IMR-90 (cell line): ENCODE measurements around the gene CRYBG3. TPM values are rescaled to one million over a fixed set of nuclear protein-coding genes. Genes with fewer than 3 reads are reported as not detected.

Experiments used
- ATAC-seq: fragments of 200-7000 bp; cut with Tn5 transposase; 2 replicates; pipeline ENCODE4 v1.9.1; 2020; ENCODE audit warnings: low read depth, mild to moderate bottlenecking, moderate library complexity
- BruUV-seq: library from RNA; stranded (reverse); fragments of 400-500 nt; replicated peaks from 2 replicates; lab custom pipeline; 2021; lab: Mats Ljungman, UMichigan
- CTCF ChIA-PET: fragments of 300-600 bp; formaldehyde crosslinking; extraction: SDS; loops from one replicate; lab custom pipeline; 2021; ENCODE audit warnings: antibody characterized with exemption; lab: Yijun Ruan, JAX
- POLR2A ChIA-PET: fragments of 300-600 bp; sonication (Branson Sonifier 250); formaldehyde crosslinking; loops from one replicate; lab custom pipeline; 2022; ENCODE audit warnings: antibody characterized with exemption; ENCODE audit not compliant: unreplicated experiment; lab: Charles Lee
- DNase-seq: peaks from one replicate; pipeline ENCODE4 v3.0.0; 2013
- H2AFZ ChIP-seq: replicated peaks from 2 replicates; pipeline ENCODE3; 2013; ENCODE audit warnings: low read length, mild to moderate bottlenecking; ENCODE audit not compliant: poor library complexity
- H2AK5ac ChIP-seq: 2 replicates; pipeline ENCODE4 v1.6.1; 2013; ENCODE audit warnings: low read depth, low read length, inconsistent platforms
- H2AK9ac ChIP-seq: replicated peaks from 2 replicates; pipeline ENCODE3; 2013; ENCODE audit warnings: mild to moderate bottlenecking, low read depth, low read length, moderate library complexity; ENCODE audit not compliant: poor library complexity
- H2BK120ac ChIP-seq: 2 replicates; pipeline ENCODE4 v1.6.1; 2013; ENCODE audit warnings: low read depth, low read length, inconsistent platforms
- H2BK15ac ChIP-seq: 3 replicates; pipeline ENCODE4 v1.6.1; 2013; ENCODE audit warnings: low read depth, low read length, inconsistent platforms
- H2BK20ac ChIP-seq: 2 replicates; pipeline ENCODE4 v1.6.1; 2013; ENCODE audit warnings: low read depth, mild to moderate bottlenecking, inconsistent platforms, low read length, moderate library complexity
- H2BK5ac ChIP-seq: 2 replicates; pipeline ENCODE4 v1.6.1; 2013; ENCODE audit warnings: mild to moderate bottlenecking, low read depth, low read length, inconsistent platforms; ENCODE audit not compliant: poor library complexity, severe bottlenecking
- H3K14ac ChIP-seq: replicated peaks from 2 replicates; pipeline ENCODE4 v1.6.1; 2013; ENCODE audit warnings: low read depth, low read length, inconsistent platforms
- H3K18ac ChIP-seq: 2 replicates; pipeline ENCODE4 v1.6.1; 2013; ENCODE audit warnings: low read depth, low read length, control low read depth
- H3K23ac ChIP-seq: 2 replicates; pipeline ENCODE4 v1.6.1; 2013; ENCODE audit warnings: low read depth, low read length, inconsistent platforms
- H3K27ac ChIP-seq: 2 replicates; pipeline ENCODE4 v1.5.1; 2013; ENCODE audit warnings: mild to moderate bottlenecking, control low read depth, low read length; ENCODE audit not compliant: insufficient read depth
- H3K27me3 ChIP-seq: 2 replicates; pipeline ENCODE4 v1.6.1; 2013; ENCODE audit warnings: low read length; ENCODE audit not compliant: control insufficient read depth, insufficient read depth
- H3K36me3 ChIP-seq: 2 replicates; pipeline ENCODE4 v1.6.1; 2013; ENCODE audit warnings: low read length, mixed read lengths; ENCODE audit not compliant: control insufficient read depth, insufficient read depth
- H3K4ac ChIP-seq: 2 replicates; pipeline ENCODE4 v1.6.1; 2013; ENCODE audit warnings: low read depth, low read length, inconsistent platforms
- H3K4me1 ChIP-seq: 2 replicates; pipeline ENCODE4 v1.6.1; 2013; ENCODE audit warnings: low read length, mixed read lengths; ENCODE audit not compliant: control insufficient read depth, insufficient read depth
- H3K4me2 ChIP-seq: 2 replicates; pipeline ENCODE4 v1.6.1; 2013; ENCODE audit warnings: low read depth, mild to moderate bottlenecking, control low read depth, low read length, moderate library complexity
- H3K4me3 ChIP-seq: 2 replicates; pipeline ENCODE4 v1.5.1; 2013; ENCODE audit warnings: low read depth, mild to moderate bottlenecking, control low read depth, low read length, moderate library complexity; ENCODE audit not compliant: insufficient read depth
- H3K56ac ChIP-seq: 2 replicates; pipeline ENCODE4 v1.6.1; 2013; ENCODE audit warnings: low read length, inconsistent platforms; ENCODE audit not compliant: insufficient read depth; ENCODE audit errors: extremely low read depth
- H3K79me1 ChIP-seq, 2 experiments: 2 replicates each; pipeline ENCODE4 v1.6.1; 2013; ENCODE audit warnings: low read length in 2 of 2, inconsistent platforms in 1 of 2, low read depth in 1 of 2
- H3K9ac ChIP-seq: 2 replicates; pipeline ENCODE4 v1.6.1; 2013; ENCODE audit warnings: low read depth, low read length, control low read depth
- H3K9me1 ChIP-seq: 2 replicates; pipeline ENCODE4 v1.6.1; 2013; ENCODE audit warnings: low read length, inconsistent platforms; ENCODE audit not compliant: insufficient read depth
- H3K9me3 ChIP-seq: 2 replicates; pipeline ENCODE4 v1.6.1; 2013; ENCODE audit warnings: low read length; ENCODE audit not compliant: control insufficient read depth, insufficient read depth
- H4K20me1 ChIP-seq: 2 replicates; pipeline ENCODE4 v1.6.1; 2013; ENCODE audit warnings: low read length, inconsistent platforms; ENCODE audit not compliant: insufficient read depth
- H4K5ac ChIP-seq: 2 replicates; pipeline ENCODE4 v1.6.1; 2013; ENCODE audit warnings: mild to moderate bottlenecking, low read depth, low read length, control low read depth
- H4K8ac ChIP-seq, 2 experiments: 2 replicates each; pipeline ENCODE4 v1.6.1; 2013; ENCODE audit warnings: low read depth in 2 of 2, low read length in 2 of 2, control low read depth in 1 of 2, inconsistent platforms in 1 of 2
- H4K91ac ChIP-seq: 2 replicates; pipeline ENCODE4 v1.6.1; 2013; ENCODE audit warnings: low read depth, low read length, inconsistent platforms; ENCODE audit not compliant: insufficient read depth
- BHLHE40 ChIP-seq: fragments of 150-350 bp; IDR thresholded peaks from 2 replicates; pipeline ENCODE4 v1.6.1; 2016; ENCODE audit warnings: mild to moderate bottlenecking, low read depth, low read length
- CTCF ChIP-seq: conservative IDR thresholded peaks from 2 replicates; pipeline ENCODE4 v1.5.1; 2012; ENCODE audit warnings: mild to moderate bottlenecking, low read depth, low read length, improper control_type of control experiment
- ELK1 ChIP-seq: fragments of 150-350 bp; IDR thresholded peaks from 2 replicates; pipeline ENCODE4 v1.6.1; 2016; ENCODE audit warnings: low read depth, mild to moderate bottlenecking, low read length, moderate library complexity, borderline replicate concordance
- MAFK ChIP-seq: IDR thresholded peaks from 2 replicates; pipeline ENCODE4 v1.6.1; 2012; ENCODE audit warnings: low read depth, low read length, improper control_type of control experiment
- SMC3 ChIP-seq: fragments of 150-350 bp; IDR thresholded peaks from 2 replicates; pipeline ENCODE4 v1.6.1; 2016; ENCODE audit warnings: low read depth, mild to moderate bottlenecking, antibody characterized with exemption, low read length, moderate library complexity
- WGBS, 2 experiments: methylation state at CpG; one replicate each; pipeline versions ENCODE4 v1.1.5 to v1.1.7; 2013; ENCODE audit warnings: missing lambda C conversion rate in 2 of 2; ENCODE audit not compliant: insufficient read length in 1 of 2; ENCODE audit errors: extremely low coverage in 2 of 2; 5-methylcytosine and 5-hydroxymethylcytosine counted together
- dilution Hi-C: fragments of 300-500 bp; cut with HindIII; formaldehyde crosslinking; loops from one replicate; pipeline ENCODE4 v1.14.3; 2018; ENCODE audit warnings: low sequenced_read_pairs; ENCODE audit not compliant: unreplicated experiment
- in situ Hi-C: fragments of 300-500 bp; cut with MboI; formaldehyde crosslinking; loops from 3 replicates; pipeline ENCODE4 v1.14.3; 2019; ENCODE audit warnings: low sequenced_read_pairs, inconsistent platforms, mixed read lengths
- intact Hi-C: fragments of 100-400 bp; cut with micrococcal nuclease; formaldehyde crosslinking; loops from 2 replicates; pipeline ENCODE4 v1.10.0; 2022
- polyA plus RNA-seq, 3 experiments: library from polyadenylated mRNA; depleted of rRNA; stranded (reverse); fragments of >200 nt; gene quantifications; 2 replicates each; pipeline ENCODE4 v1.2.3, GENCODE V29; 2012; ENCODE audit warnings: low replicate concordance in 1 of 3
- total RNA-seq: library from RNA; depleted of rRNA; stranded (reverse); fragments of >200 nt; gene quantifications from 2 replicates; pipeline ENCODE4 v1.2.3, GENCODE V29; 2012

The CRYBG3 gene
- total and polyA plus RNA-seq, 2 of the 4 experiments (the other 2 are of a cell fraction) = 4.9 to 26.2 TPM

GRCh38 chr3:97988784-97989568 lies 167.2 kb downstream of the CRYBG3 start:
- Histone ChIP-seq H4K20me1 (no peaks in the 10 kb centered on the region), H4K8ac (no peak overlapping the region), H3K79me1 (no peaks in the 10 kb centered on the region), H3K36me3 (no peaks in the 10 kb centered on the region), H3K23ac (no peak overlapping the region), H2BK15ac (no peak overlapping the region), H3K9ac (no peak overlapping the region), H2BK5ac (peak overlapping the region; percentile 54), H3K56ac (no peak overlapping the region), H3K27ac (no peak overlapping the region), H4K91ac (no peak overlapping the region), H2BK120ac (no peak overlapping the region), H2AFZ (no peak overlapping the region), H3K27me3 (peaks cover 3% of the 10 kb centered on the region; the same call in 1 of the 2 replicates), H3K4me2 (no peak overlapping the region), H3K9me1 (no peaks in the 10 kb centered on the region), H2BK20ac (no peak overlapping the region), H3K4ac (no peak overlapping the region), H3K14ac (no peak overlapping the region), H2AK9ac (no peak overlapping the region), H3K18ac (no peak overlapping the region), H3K9me3 (no peaks in the 10 kb centered on the region), H2AK5ac (no peak overlapping the region), H3K4me1 (no peaks in the 10 kb centered on the region; the same call in 1 of the 2 replicates), H3K4me3 (no peak overlapping the region), H4K5ac (no peak overlapping the region)
- in situ Hi-C loops = no loop called here
- WGBS, 2 experiments = 93% methylated on average over 2 of the region's 3 CpGs; no CpG with 5 or more reads in 1 of the 2 experiments
- intact Hi-C loops = no loop called here
- POLR2A ChIA-PET = no interaction called here
- CTCF ChIA-PET = no interaction called here
- BruUV-seq = no TSS peak
- no peak for DNase-seq
- TF ChIP-seq ELK1 = no peak
- no peak for TF ChIP-seq CTCF
- TF ChIP-seq BHLHE40 = no peak
- no peak for TF ChIP-seq MAFK
- no peak for TF ChIP-seq SMC3
- dilution Hi-C loops = no loop called here
- no peak for ATAC-seq
